Smooth muscle cell (in vitro differentiated cells): ENCODE data around the gene PPP4R2. TPM values are rescaled to one million over a fixed set of nuclear protein-coding genes. Genes with fewer than 3 reads are reported as not detected.
A peak's percentile ranks its signal among the peaks of the same experiment; 100 is the strongest.

ENCODE experiments used
- DNase-seq: peaks from one replicate; lab custom pipeline; 2025; ENCODE audit not compliant: unreplicated experiment; lab: John Stamatoyannopoulos, UW
- H2AFZ ChIP-seq: fragments of 200-600 bp; sonication (generic); 2 replicates; pipeline ENCODE4 v1.6.0; 2016; ENCODE audit warnings: antibody characterized with exemption, low read depth, mild to moderate bottlenecking
- H3F3A ChIP-seq: fragments of 200-600 bp; sonication (generic); 2 replicates; pipeline ENCODE4 v1.6.0; 2017; ENCODE audit warnings: antibody characterized with exemption, low read depth
- H3K27ac ChIP-seq: fragments of 200-600 bp; sonication (generic); 2 replicates; pipeline ENCODE4 v1.5.1; 2016; ENCODE audit warnings: low read depth, mild to moderate bottlenecking
- H3K27me3 ChIP-seq: fragments of 200-600 bp; sonication (generic); 2 replicates; pipeline ENCODE4 v1.6.1; 2016; ENCODE audit warnings: low read depth, mild to moderate bottlenecking
- H3K36me3 ChIP-seq: fragments of 200-600 bp; sonication (generic); 2 replicates; pipeline ENCODE4 v1.5.1; 2016; ENCODE audit warnings: low read depth
- H3K4me1 ChIP-seq: fragments of 200-600 bp; sonication (generic); 2 replicates; pipeline ENCODE4 v1.5.1; 2016; ENCODE audit warnings: low read depth
- H3K4me2 ChIP-seq: fragments of 200-600 bp; sonication (generic); 2 replicates; pipeline ENCODE4 v1.6.0; 2016; ENCODE audit warnings: mild to moderate bottlenecking
- H3K4me3 ChIP-seq: fragments of 200-600 bp; sonication (generic); 2 replicates; pipeline ENCODE4 v1.5.1; 2016; ENCODE audit warnings: mild to moderate bottlenecking
- H3K79me2 ChIP-seq: fragments of 200-600 bp; sonication (generic); 2 replicates; pipeline ENCODE4 v1.6.0; 2016; ENCODE audit warnings: low read depth, mild to moderate bottlenecking
- H3K9ac ChIP-seq: fragments of 200-600 bp; sonication (generic); 2 replicates; pipeline ENCODE4 v1.6.0; 2016; ENCODE audit warnings: low read depth
- H3K9me3 ChIP-seq: fragments of 200-600 bp; sonication (generic); replicated peaks from 2 replicates; pipeline ENCODE4 v1.5.1; 2016; ENCODE audit warnings: low read depth
- H4K20me1 ChIP-seq: fragments of 200-600 bp; sonication (generic); 2 replicates; pipeline ENCODE4 v1.6.0; 2016; ENCODE audit warnings: low read depth
- CTCF ChIP-seq: fragments of 200-600 bp; sonication (generic); IDR thresholded peaks from 2 replicates; pipeline ENCODE4 v1.5.1; 2017; ENCODE audit warnings: borderline replicate concordance, mild to moderate bottlenecking, antibody characterized with exemption; ENCODE audit not compliant: insufficient read depth, poor library complexity, severe bottlenecking
- WGBS: methylation state at CpG from one replicate; pipeline ENCODE4 v1.1.7; 2016; ENCODE audit warnings: low lambda C conversion rate; 5-methylcytosine and 5-hydroxymethylcytosine counted together
- polyA plus RNA-seq: library from polyadenylated mRNA; unstranded; fragments of >200 nt; fragmentation: Nextera tagmentation; extraction: Ambion mirVana; gene quantifications from 2 replicates; pipeline ENCODE4 v1.2.1, GENCODE V29; 2016
- total RNA-seq: library from RNA; depleted of rRNA; stranded (reverse); fragments of >200 nt; gene quantifications from 2 replicates; pipeline ENCODE4 v1.2.3, GENCODE V29; 2014

PPP4R2 gene
- total and polyA plus RNA-seq, 2 experiments from 2014 or later, result 34.6 to 52.2 TPM

- no peak overlapping the region for H2AFZ ChIP-seq
- 71% methylated on average over 3 of the region's 3 CpGs for WGBS
- no peak overlapping the region for H3K4me3 ChIP-seq
- H3K9me3 ChIP-seq, result no peaks in the 10 kb centered on the region
- peaks cover 18% of the 10 kb centered on the region for H3K4me1 ChIP-seq
- TF ChIP-seq CTCF, result no peak
- DNase-seq, result no peak
- no peak overlapping the region for H3K4me2 ChIP-seq
- peaks cover 100% of the 10 kb centered on the region for H4K20me1 ChIP-seq
- H3F3A ChIP-seq, result peaks cover 10% of the 10 kb centered on the region
- no peaks in the 10 kb centered on the region for H3K36me3 ChIP-seq
- H3K9ac ChIP-seq, result no peak overlapping the region
- no peaks in the 10 kb centered on the region for H3K27me3 ChIP-seq
- peak overlapping the region; percentile 18 for H3K27ac ChIP-seq
- no peaks in the 10 kb centered on the region for H3K79me2 ChIP-seq
Measured at GRCh38 chr3:73041537-73041936, 44.9 kb downstream of the PPP4R2 start.

- Histone ChIP-seq H4K20me1 (peaks cover 100% of the 10 kb centered on the region), H3K9ac (no peak overlapping the region), H3K27ac (no peak overlapping the region), H3K9me3 (no peaks in the 10 kb centered on the region), H3K4me2 (no peak overlapping the region), H3K36me3 (no peaks in the 10 kb centered on the region), H3K79me2 (no peaks in the 10 kb centered on the region), H3F3A (peaks cover 7% of the 10 kb centered on the region), H3K27me3 (no peaks in the 10 kb centered on the region), H2AFZ (no peak overlapping the region), H3K4me3 (no peak overlapping the region), H3K4me1 (peaks cover 9% of the 10 kb centered on the region)
- DNase-seq, result no peak
- TF ChIP-seq CTCF, result no peak
- 83% methylated on average over 1 of the region's 1 CpG for WGBS
Measured at GRCh38 chr3:73043414-73043813, 46.8 kb downstream of the PPP4R2 start.

GRCh38 chr3:73045391-73045790 is 48.8 kb downstream of the PPP4R2 start:
- H3K4me3 ChIP-seq, result no peak overlapping the region
- peaks cover 9% of the 10 kb centered on the region for H3K4me1 ChIP-seq
- 76% methylated on average over 6 of the region's 6 CpGs for WGBS
- H2AFZ ChIP-seq, result no peak overlapping the region
- no peaks in the 10 kb centered on the region for H3K79me2 ChIP-seq
- DNase-seq, result no peak
- no peaks in the 10 kb centered on the region for H3K9me3 ChIP-seq
- peak overlapping the region; percentile 14 for H3K27ac ChIP-seq
- no peaks in the 10 kb centered on the region for H3K27me3 ChIP-seq
- H3K9ac ChIP-seq, result no peak overlapping the region
- no peaks in the 10 kb centered on the region for H3K36me3 ChIP-seq
- H3F3A ChIP-seq, result peaks cover 7% of the 10 kb centered on the region
- TF ChIP-seq CTCF, result no peak
- H3K4me2 ChIP-seq, result no peak overlapping the region
- peaks cover 91% of the 10 kb centered on the region for H4K20me1 ChIP-seq

GRCh38 chr3:73046195-73046594 is 49.6 kb downstream of the PPP4R2 start:
- Histone ChIP-seq H3K36me3 (no peaks in the 10 kb centered on the region), H2AFZ (no peak overlapping the region), H3K9ac (no peak overlapping the region), H3K79me2 (no peaks in the 10 kb centered on the region), H3K27me3 (no peaks in the 10 kb centered on the region), H3K4me1 (peaks cover 9% of the 10 kb centered on the region), H3K4me2 (no peak overlapping the region), H3K9me3 (no peaks in the 10 kb centered on the region), H4K20me1 (peaks cover 83% of the 10 kb centered on the region), H3K27ac (peak overlapping the region; percentile 7), H3K4me3 (no peak overlapping the region), H3F3A (peaks cover 7% of the 10 kb centered on the region)
- 39% methylated on average over 2 of the region's 2 CpGs for WGBS
- TF ChIP-seq CTCF, result no peak
- DNase-seq, result no peak
